ENCODE measurements around the gene ZNF140. TPM values are rescaled to one million over a fixed set of nuclear protein-coding genes. Genes with fewer than 3 reads are reported as not detected.

The ZNF140 gene
- total and polyA plus RNA-seq, 2 of the 13 experiments (the other 11 are each of a cell fraction or from before 2014, with no cell fraction given) = 8.7 to 13.5 TPM

DNA sequence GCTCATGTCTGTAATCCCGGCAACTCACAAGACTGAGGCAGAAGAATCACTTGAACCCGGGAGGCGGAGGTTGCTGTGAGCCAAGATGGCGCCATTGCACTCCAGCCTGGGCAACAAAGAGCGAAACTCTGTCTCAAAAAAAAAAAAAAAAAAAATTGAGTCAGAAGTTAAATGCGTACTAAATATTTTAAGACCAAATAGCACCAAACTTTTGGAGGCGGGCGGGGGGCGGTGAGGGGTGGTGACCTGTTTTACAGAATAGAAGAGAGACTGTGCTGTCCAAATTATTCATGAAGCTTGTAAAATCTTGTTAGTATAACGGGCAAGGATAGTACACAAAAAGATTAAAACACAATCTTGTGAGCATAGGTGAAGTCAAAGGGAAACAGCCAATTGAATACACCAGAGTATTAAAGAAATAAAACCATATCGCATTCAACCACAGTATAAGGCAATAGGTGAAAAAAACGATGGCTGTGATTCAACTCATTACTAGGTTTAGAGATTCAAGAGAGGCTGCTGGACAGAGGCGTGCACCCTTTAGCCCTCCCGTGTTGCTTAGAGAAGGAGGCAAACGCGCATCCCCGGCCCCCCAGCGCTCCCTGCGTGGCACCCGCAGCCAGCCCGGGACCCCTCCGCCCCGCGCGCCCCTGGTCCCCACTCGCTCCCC lies 48.8 kb downstream of the ZNF140 start:
- intact Hi-C loops (cut with micrococcal nuclease; ENCODE audit: unreplicated experiment) = loop anchor here (1.0 kb wide), 1 partner anchor 49 kb away; the partner anchor contains the start of gene ZNF140
- ATAC-seq = peak; percentile 41
- no peaks in the 10 kb centered on the region for H3K79me2 ChIP-seq (ENCODE audit: insufficient read depth, low read length)

GRCh38 chr12:133130038-133130807 lies 49.5 kb downstream of the ZNF140 start, which contains the start of the genes ZNF10 and ZNF891:
TSS of gene ZNF10 (plus strand) at chr12:133130627. CDS start at chr12:133144493, 13,866 bp downstream.
TSS of gene ZNF891 (minus strand) at chr12:133130274. CDS start at chr12:133121918, 8,356 bp downstream.
- ATAC-seq = peak; percentile 99
- no TSS peak for BruUV-seq (replicated peaks)
- H3K36me3 ChIP-seq (replicated peaks in 1 of 2; ENCODE audit: control insufficient read depth in 1 of 2, insufficient read depth in 2 of 2, low read length in 2 of 2) = peaks cover 2 to 17% of the 10 kb centered on the region in 2 experiments; a peak in 4 of 5 replicates
- H3K4me2 ChIP-seq (ENCODE audit: low read depth, low read length) = peak within 1 kb of the TSS; percentile 84
- no peaks in the 10 kb centered on the region for H3K79me2 ChIP-seq (ENCODE audit: insufficient read depth, low read length)
- H3K9me3 ChIP-seq (ENCODE audit: low read length) = peaks cover 56% of the 10 kb centered on the region
- POLR2A ChIA-PET = interaction anchor here (0.7 to 1.8 kb wide), 7 partner anchors 33 to 144 kb away, joined by 3 to 25 read pairs (median 6); partner anchors contain the start of genes ZNF268 and ZNF84
- peak within 1 kb of the TSS; percentile 88 for H3K9ac ChIP-seq (ENCODE audit: insufficient read depth, low read depth, low read length)
- in situ Hi-C loops (cut with HindIII; ENCODE audit: extremely low pct_ligation_motif_present, low pct_unique_long_range_greater_than_20kb) = no loop called here
- 2% methylated on average over 9 of the region's 87 CpGs for WGBS (ENCODE audit: low lambda C conversion rate)
- CTCF ChIA-PET (ENCODE audit: low intra/inter-chr PET ratio, low total read pairs) = no interaction called here
- peak; percentile 90 for DNase-seq (ENCODE audit: low spot score)
- H4K20me1 ChIP-seq (ENCODE audit: insufficient read depth, low read length) = no peaks in the 10 kb centered on the region
- peak within 1 kb of the TSS; percentile 44 for H2AFZ ChIP-seq (ENCODE audit: low read length)
- peak within 1 kb of the TSS; percentile 90 for H3K27ac ChIP-seq (ENCODE audit: extremely low read length, insufficient read depth, low read length)
- FAIRE-seq = peak; percentile 63
- H3K4me1 ChIP-seq (ENCODE audit: insufficient read depth, low read length) = peaks cover 10% of the 10 kb centered on the region
- intact Hi-C loops (cut with micrococcal nuclease; ENCODE audit: unreplicated experiment) = loop anchor here (1.0 kb wide), 1 partner anchor 50 kb away; the partner anchor contains the start of gene ZNF140
- peak within 1 kb of the TSS; percentile 83 to 99 (median 96) for H3K4me3 ChIP-seq (replicated peaks in 1 of 3; ENCODE audit: insufficient read depth in 1 of 3, low read depth in 2 of 3, low read length in 3 of 3)
- no peaks in the 10 kb centered on the region; a peak in 1 of 5 replicates for H3K27me3 ChIP-seq (ENCODE audit: control insufficient read depth in 1 of 2, insufficient read depth in 2 of 2, low read length in 2 of 2)
- TF ChIP-seq ZNF567 (CRISPR knock-in tag; IDR thresholded peaks at IDR 0.05; ENCODE audit: borderline replicate concordance) (no peak), YEATS2 (CRISPR knock-in tag; IDR thresholded peaks at IDR 0.05; ENCODE audit: borderline replicate concordance) (peak; percentile 86), ELK4 (CRISPR knock-in tag; IDR thresholded peaks at IDR 0.05; ENCODE audit: borderline replicate concordance) (no peak), MIER2 (CRISPR knock-in tag; IDR thresholded peaks at IDR 0.05) (peak; percentile 13), MBNL3 (CRISPR knock-in tag; conservative IDR thresholded peaks at IDR 0.05) (no peak), MZF1 (CRISPR knock-in tag; IDR thresholded peaks at IDR 0.05; ENCODE audit: borderline replicate concordance) (peak; percentile 82; the same call in 1 of the 2 replicates), RFX1 (IDR thresholded peaks at IDR 0.05) (no peak), ZNF792 (CRISPR knock-in tag; IDR thresholded peaks at IDR 0.05) (peak; percentile 77), BORCS8-MEF2B (CRISPR knock-in tag; IDR thresholded peaks at IDR 0.05) (peak; percentile 44; the same call in 1 of the 2 replicates), ZNF878 (CRISPR knock-in tag; IDR thresholded peaks at IDR 0.05) (no peak), POLR2AphosphoS5 (IDR thresholded peaks at IDR 0.05; ENCODE audit: low read depth, low read length) (peak; percentile 92), POLR2G (IDR thresholded peaks at IDR 0.05; ENCODE audit: low read depth, low read length) (peak; percentile 90), NAIF1 (CRISPR knock-in tag; IDR thresholded peaks at IDR 0.05; ENCODE audit: borderline replicate concordance) (peak; percentile 48; the same call in 1 of the 2 replicates), FOXA3 (CRISPR knock-in tag; IDR thresholded peaks at IDR 0.05) (0 out of 2 replicates have a peak, but pooled peaks have one; percentile 34), ZNF777 (CRISPR knock-in tag; IDR thresholded peaks at IDR 0.05) (peak; percentile 80)

More for the DNA sequence above, 48.8 kb downstream of the ZNF140 start:
- Histone ChIP-seq H3K4me2 (ENCODE audit: low read depth, low read length) (peak overlapping the region; percentile 76), H3K27ac (ENCODE audit: extremely low read length, insufficient read depth, low read length) (peak overlapping the region; percentile 90), H3K4me1 (ENCODE audit: insufficient read depth, low read length) (peaks cover 10% of the 10 kb centered on the region), H3K4me3 (replicated peaks in 1 of 3; ENCODE audit: insufficient read depth in 1 of 3, low read depth in 2 of 3, low read length in 3 of 3) (peak overlapping the region; percentile 83 to 99 (median 96)), H3K9ac (ENCODE audit: insufficient read depth, low read depth, low read length) (peak overlapping the region; percentile 88), H3K9me3 (ENCODE audit: low read length) (peaks cover 56% of the 10 kb centered on the region), H2AFZ (ENCODE audit: low read length) (peak overlapping the region; percentile 42), H4K20me1 (ENCODE audit: insufficient read depth, low read length) (no peaks in the 10 kb centered on the region), H3K36me3 (replicated peaks in 1 of 2; ENCODE audit: control insufficient read depth in 1 of 2, insufficient read depth in 2 of 2, low read length in 2 of 2) (peaks cover 0 to 12% of the 10 kb centered on the region in 2 experiments; a peak in 3 of 5 replicates), H3K27me3 (ENCODE audit: control insufficient read depth in 1 of 2, insufficient read depth in 2 of 2, low read length in 2 of 2) (no peaks in the 10 kb centered on the region; a peak in 1 of 5 replicates)
- ChIA-PET POLR2A (interaction anchor here (0.7 to 1.8 kb wide), 7 partner anchors 32 to 143 kb away, joined by 3 to 25 read pairs (median 6); partner anchors contain the start of genes ZNF268 and ZNF84), CTCF (ENCODE audit: low intra/inter-chr PET ratio, low total read pairs) (no interaction called here)
- in situ Hi-C loops (cut with HindIII; ENCODE audit: extremely low pct_ligation_motif_present, low pct_unique_long_range_greater_than_20kb) = no loop called here
- no peak for FAIRE-seq
- no TSS peak for BruUV-seq (replicated peaks)
- peak; percentile 2 for DNase-seq (ENCODE audit: low spot score)
- WGBS (ENCODE audit: low lambda C conversion rate) = 54% methylated on average over 13 of the region's 26 CpGs
- TF ChIP-seq MEIS2 (CRISPR knock-in tag; IDR thresholded peaks at IDR 0.05) (no peak), ZNF670 (CRISPR knock-in tag; IDR thresholded peaks at IDR 0.05; ENCODE audit: borderline replicate concordance) (peak; percentile 25; the same call in 1 of the 2 replicates)

Measured in HepG2 (cell line).